Adipocyte (in vitro differentiated cells): ENCODE data around the gene PSMB4.
"Not testable (repeated sequence)": the region's sequence is repeated elsewhere in the genome, so short reads cannot be mapped to it uniquely, and the experiment has no call there.

ENCODE experiments used
- DNase-seq: peaks from one replicate; pipeline ENCODE4 v3.0.0-alpha.2; 2015; ENCODE audit warnings: low read depth
- H3K27me3 ChIP-seq: replicated peaks from 2 replicates; pipeline ENCODE4 v1.7.0; 2013; ENCODE audit warnings: mild to moderate bottlenecking, low read length, moderate library complexity; ENCODE audit not compliant: control insufficient read depth, insufficient read depth
- H3K36me3 ChIP-seq: 2 replicates; pipeline ENCODE4 v1.7.0; 2013; ENCODE audit warnings: low read length, mild to moderate bottlenecking, moderate library complexity; ENCODE audit not compliant: control insufficient read depth, insufficient read depth, severe bottlenecking
- H3K4me1 ChIP-seq: 2 replicates; pipeline ENCODE4 v1.7.0; 2013; ENCODE audit warnings: mild to moderate bottlenecking, low read length, moderate library complexity; ENCODE audit not compliant: control insufficient read depth, insufficient read depth
- H3K4me3 ChIP-seq: 2 replicates; pipeline ENCODE4 v1.7.0; 2013; ENCODE audit warnings: mild to moderate bottlenecking, low read length, moderate library complexity
- H3K9ac ChIP-seq: 2 replicates; pipeline ENCODE4 v1.7.0; 2013; ENCODE audit warnings: mild to moderate bottlenecking, low read length, moderate library complexity
- H3K9me3 ChIP-seq: 2 replicates; pipeline ENCODE4 v1.7.0; 2013; ENCODE audit warnings: mild to moderate bottlenecking, low read length, moderate library complexity; ENCODE audit not compliant: control insufficient read depth

PSMB4 gene

DNA sequence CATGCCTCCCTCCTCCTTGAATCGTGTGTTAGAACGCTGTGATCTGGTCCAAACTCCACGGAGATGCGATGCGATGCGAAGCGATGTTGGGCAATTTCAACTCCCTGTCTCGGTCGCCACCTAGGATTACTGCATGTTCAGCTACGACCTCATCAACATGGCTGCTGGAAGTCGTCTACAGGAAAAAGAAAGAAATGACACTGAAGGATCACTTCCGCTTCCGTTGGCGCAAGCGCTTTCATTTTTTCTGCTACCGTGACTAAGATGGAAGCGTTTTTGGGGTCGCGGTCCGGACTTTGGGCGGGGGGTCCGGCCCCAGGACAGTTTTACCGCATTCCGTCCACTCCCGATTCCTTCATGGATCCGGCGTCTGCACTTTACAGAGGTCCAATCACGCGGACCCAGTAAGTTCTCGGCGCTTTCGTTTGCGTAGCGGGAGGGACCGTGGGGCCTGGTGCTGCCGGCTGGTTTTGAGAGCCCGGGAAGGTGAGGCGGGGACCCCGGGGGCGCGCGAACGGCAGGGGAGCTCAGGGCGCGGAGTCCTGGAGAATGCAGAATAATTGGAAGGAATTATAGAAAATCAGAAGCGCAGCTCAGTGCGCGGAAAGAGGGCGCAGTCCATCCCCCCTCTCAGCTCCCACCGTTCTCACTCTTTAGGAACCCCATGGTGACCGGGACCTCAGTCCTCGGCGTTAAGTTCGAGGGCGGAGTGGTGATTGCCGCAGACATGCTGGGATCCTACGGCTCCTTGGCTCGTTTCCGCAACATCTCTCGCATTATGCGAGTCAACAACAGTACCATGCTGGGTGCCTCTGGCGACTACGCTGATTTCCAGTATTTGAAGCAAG is at the start of gene PSMB4:
Gene PSMB4, plus strand, starts transcription at position 250 of the 848 bp plus-strand sequence. Its CDS starts 15 bp downstream, at position 265.
- Histone ChIP-seq H3K4me1 (peaks cover 19% of the 10 kb centered on the region), H3K36me3 (peaks cover 41% of the 10 kb centered on the region), H3K9me3 (peaks cover 2% of the 10 kb centered on the region), H3K4me3 (peak within 1 kb of the TSS; percentile 100), H3K27me3 (no peaks in the 10 kb centered on the region), H3K9ac (peak within 1 kb of the TSS; percentile 96)
- peak; percentile 96 for DNase-seq

DNA sequence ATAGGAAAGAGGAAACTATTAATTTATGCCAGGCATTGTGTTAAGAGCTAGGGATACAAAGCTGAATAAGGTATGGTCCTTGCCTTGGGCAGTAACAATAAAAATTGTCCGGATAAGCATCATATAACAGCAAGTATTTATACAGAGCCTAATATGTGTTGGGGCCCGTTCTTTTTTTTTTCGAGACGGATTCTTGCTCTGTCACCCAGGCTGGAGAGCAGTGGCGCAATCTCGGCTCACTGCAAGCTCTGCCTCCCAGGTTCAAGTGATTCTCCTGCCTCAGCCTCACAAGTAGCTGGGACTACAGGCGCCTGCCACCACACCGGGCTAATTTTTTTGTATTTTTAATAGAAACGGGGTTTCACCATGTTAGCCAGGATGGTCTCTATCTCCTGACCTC is 49.0 kb upstream of the PSMB4 start:
- not testable (repeated sequence) for H3K27me3 ChIP-seq, H3K9ac ChIP-seq, H3K9me3 ChIP-seq, H3K36me3 ChIP-seq, H3K4me3 ChIP-seq, DNase-seq
- H3K4me1 ChIP-seq = peaks cover 17% of the 10 kb centered on the region

DNA sequence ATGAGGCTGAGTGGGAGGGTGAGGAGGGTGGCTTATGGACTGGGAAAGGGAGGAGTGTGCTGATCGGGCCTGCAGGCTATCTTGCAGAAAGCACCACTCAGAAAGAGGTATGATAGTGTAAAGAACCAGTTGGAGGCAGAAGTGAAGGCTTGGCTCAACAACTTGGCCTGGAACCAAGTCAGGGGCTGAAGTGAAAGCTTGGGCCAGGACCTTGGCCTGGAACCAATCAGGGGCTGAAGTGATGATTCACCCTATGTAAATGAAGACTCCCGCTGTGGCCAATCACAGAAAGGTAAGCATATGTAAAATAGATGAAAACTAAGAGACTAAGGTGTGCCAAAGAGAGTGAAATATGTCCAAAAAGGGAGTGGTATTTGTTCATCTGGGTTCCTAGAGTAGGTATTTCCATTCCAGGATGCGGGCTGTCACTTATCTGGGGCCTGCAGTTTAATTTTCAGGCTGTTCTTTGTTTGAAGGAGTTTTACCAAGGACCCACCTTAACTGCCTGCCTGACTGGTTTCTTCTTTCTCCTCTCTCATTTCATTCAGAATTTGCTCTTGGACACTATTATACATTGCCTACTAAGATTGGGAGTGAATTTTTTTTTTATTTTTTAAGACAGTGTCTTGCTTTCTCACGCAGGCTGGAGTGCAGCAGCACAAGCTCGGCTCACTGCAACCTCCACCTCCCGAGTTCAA is 47.2 kb upstream of the PSMB4 start:
- Histone ChIP-seq H3K36me3 (no peaks in the 10 kb centered on the region), H3K4me1 (peaks cover 6% of the 10 kb centered on the region), H3K9ac (no peak overlapping the region), H3K4me3 (no peak overlapping the region), H3K9me3 (no peaks in the 10 kb centered on the region), H3K27me3 (no peaks in the 10 kb centered on the region)
- DNase-seq = no peak

DNA sequence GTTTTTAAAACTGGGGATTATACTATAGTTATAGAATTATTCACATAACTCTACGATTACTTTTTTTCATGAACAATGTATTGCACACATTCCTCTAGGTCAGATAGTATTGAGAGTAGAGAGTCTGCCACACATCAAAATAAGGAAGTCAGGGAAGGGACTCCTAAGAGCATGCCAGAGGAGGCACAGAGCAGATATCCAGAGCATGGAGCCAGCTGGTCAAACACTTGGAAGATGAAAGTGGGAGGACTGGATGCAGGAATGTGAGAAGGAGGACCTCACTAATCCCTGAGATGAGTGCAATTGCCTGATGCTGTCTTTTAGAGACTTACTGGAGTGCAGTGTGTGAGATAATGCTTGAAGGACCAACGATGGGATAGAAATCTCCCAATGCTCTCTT is 42.7 kb upstream of the PSMB4 start:
- Histone ChIP-seq H3K4me1 (no peaks in the 10 kb centered on the region), H3K27me3 (no peaks in the 10 kb centered on the region), H3K36me3 (no peaks in the 10 kb centered on the region), H3K9ac (no peak overlapping the region), H3K4me3 (no peak overlapping the region), H3K9me3 (no peaks in the 10 kb centered on the region)
- DNase-seq = no peak

DNA sequence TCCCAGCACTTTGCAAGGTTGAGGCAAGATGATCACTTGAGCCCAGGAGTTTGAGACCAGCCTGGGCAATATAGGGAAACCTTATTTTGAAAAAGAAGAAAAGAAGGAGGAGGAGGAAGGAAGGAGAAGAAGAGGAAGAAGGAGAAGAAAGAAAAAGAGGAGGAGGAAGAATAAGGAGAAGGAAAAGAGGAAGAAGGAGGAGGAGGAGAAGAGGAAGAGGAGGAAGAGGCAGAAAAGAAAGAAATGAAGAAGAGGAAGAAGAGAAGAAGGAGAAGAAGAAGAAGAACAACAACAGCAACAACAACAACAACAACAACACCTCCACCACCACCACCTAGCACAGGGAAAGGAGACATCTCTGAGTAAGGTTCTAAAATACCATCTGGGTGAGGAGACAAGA is 37.5 kb upstream of the PSMB4 start:
- DNase-seq = no peak
- H3K9me3 ChIP-seq = peaks cover 2% of the 10 kb centered on the region
- no peaks in the 10 kb centered on the region for H3K4me1 ChIP-seq
- peaks cover 43% of the 10 kb centered on the region for H3K36me3 ChIP-seq
- no peak overlapping the region for H3K4me3 ChIP-seq
- H3K27me3 ChIP-seq = no peaks in the 10 kb centered on the region
- no peak overlapping the region for H3K9ac ChIP-seq

DNA sequence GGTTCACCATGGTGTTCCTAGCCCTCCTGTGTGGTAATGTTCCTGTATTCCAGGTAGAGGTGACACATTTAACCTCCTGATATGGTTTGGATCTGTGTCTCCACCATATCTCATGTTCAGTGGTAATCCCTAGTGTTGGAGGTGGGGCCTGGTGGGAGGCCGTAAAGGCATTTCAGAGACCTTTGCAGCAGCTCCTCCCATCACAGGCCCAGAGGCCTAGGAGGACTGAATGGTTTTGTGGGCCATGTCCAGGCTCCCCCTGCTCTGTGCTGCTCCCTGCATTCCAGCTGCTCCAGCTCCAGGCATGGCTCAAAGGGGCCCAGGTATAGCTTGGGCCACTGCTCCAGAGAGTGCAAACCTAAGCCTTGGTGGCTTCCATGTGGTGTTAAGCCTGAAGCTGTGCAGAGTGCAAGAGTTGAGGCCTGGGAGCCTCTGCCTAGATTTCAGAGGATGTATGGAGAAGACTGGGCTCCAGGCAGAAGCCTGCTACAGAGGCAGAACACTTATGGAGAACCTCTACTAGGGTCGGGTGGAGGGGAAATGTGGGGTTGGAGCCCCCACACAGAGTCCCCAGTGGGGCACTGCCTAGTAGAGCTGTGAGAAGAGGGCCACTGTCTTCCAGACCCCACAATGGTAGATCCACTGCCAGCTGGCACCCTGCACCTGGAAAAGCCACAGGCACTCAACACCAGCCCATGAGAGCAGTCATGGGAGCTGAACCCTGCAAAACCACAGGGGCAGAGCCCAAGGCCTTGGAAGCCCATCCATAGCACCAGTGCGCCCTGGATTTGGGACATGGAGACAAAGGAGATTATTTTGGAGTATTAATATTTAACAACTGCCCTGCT is 36.8 kb upstream of the PSMB4 start:
- peaks cover 2% of the 10 kb centered on the region for H3K9me3 ChIP-seq
- H3K4me1 ChIP-seq = peaks cover 3% of the 10 kb centered on the region
- no peak overlapping the region for H3K4me3 ChIP-seq
- H3K36me3 ChIP-seq = peaks cover 46% of the 10 kb centered on the region
- DNase-seq = no peak
- no peaks in the 10 kb centered on the region for H3K27me3 ChIP-seq
- H3K9ac ChIP-seq = no peak overlapping the region

DNA sequence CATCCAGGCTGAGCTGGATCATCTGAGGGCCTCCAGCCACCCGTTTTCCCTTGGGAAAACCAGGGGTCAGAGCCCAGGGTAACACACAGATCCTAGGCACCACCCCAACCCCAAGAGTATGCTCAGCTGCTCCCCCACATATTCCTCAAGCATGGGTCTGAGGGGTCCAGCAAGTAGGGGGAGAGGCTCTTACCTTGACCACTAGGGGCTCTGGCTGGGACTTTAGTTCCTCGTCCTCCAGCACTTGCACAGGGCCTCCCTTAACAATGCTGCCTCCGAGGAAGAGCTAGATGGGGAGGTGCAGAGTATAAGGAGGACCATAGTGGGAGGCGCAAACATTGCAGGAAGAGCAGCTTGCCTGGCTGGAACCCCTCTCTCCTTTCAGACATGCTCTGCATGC is 34.4 kb upstream of the PSMB4 start:
- peaks cover 54% of the 10 kb centered on the region for H3K36me3 ChIP-seq
- H3K4me3 ChIP-seq = no peak overlapping the region
- peaks cover 2% of the 10 kb centered on the region for H3K9me3 ChIP-seq

DNA sequence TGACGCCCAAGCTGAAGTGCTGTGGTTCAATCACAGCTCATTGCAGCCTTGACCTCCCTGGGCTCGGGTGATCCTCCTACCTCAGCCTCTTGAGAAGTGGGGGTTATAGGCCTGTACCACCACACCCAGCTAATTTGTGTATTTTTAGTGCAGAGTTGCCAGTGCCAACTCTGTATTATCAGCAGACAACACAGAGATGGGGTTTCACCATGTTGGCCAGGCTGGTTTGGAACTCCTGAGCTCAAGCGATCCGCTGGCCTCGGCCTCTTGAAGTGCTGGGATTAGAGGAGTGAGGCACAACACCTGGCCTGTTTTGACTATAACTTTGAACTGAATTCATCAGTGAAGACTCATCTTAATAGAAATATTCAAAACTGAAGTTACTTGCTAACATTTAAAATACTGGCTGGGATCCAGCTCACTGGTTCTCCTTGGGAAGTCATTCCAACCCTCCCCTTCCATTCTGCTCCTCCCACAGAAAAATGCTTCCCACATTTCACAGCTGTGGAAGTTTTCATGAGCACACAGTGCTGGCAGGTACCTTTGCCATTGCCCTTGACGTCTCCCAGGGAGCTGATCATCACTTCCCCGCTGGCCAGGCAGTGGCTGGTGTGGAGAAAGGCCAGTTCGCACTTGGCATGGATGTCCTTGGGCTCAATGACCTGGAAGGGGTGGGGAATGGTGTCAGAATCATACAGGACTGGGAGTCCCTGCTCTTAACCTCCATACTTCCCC is 31.5 kb upstream of the PSMB4 start:
- Histone ChIP-seq H3K9me3 (peaks cover 2% of the 10 kb centered on the region), H3K9ac (no peak overlapping the region), H3K27me3 (no peaks in the 10 kb centered on the region), H3K4me3 (no peak overlapping the region), H3K4me1 (peaks cover 56% of the 10 kb centered on the region), H3K36me3 (peaks cover 48% of the 10 kb centered on the region)
- no peak for DNase-seq

More for the DNA sequence above, 34.4 kb upstream of the PSMB4 start:
- DNase-seq = no peak
- Histone ChIP-seq H3K9ac (no peak overlapping the region), H3K4me1 (peaks cover 28% of the 10 kb centered on the region), H3K27me3 (no peaks in the 10 kb centered on the region)

DNA sequence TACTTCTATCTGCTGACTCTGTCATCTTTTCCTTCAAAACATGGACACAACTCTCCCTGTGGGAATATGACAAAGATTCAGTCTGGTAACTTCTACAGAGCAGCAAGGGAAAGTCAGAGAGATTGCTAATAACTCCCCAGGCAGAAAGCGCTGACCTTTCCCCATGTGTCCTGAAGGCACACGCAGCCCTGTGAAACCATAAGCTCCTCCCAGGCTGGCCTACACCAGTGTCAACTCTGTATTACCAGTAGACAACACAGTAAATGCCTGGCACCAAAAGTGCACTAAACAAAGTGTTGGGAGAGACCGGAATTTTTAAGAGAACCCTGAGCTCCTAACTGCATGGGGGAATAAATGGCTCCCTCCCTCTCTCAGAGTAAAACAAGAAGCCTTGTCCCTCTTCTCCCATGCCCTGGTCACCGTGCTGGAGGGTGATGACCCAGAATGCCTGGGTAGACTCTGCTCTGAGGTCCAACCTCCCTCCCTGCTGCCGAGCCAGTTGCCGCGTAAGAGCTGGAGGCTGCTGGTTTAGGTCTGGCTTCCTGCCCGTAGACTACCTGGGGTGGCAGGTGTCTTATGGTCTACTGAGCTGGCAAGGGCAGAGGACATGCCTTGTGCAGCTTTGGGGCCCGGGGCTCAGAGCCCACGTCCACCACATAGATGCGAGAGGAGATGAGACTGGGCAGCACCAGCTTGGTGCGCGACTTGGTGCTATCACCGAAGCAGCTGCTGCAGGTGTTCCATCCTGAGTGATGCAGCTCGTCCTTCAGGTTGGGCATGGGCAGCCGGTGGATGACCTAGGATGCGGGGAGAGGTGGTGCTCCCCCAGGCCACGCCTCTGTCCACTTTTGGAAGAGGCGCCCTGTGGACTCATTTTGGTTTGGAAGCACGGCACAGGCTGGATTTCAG is 30.7 kb upstream of the PSMB4 start:
- Histone ChIP-seq H3K4me1 (peaks cover 61% of the 10 kb centered on the region), H3K9ac (no peak overlapping the region), H3K4me3 (no peak overlapping the region), H3K36me3 (peaks cover 43% of the 10 kb centered on the region), H3K27me3 (no peaks in the 10 kb centered on the region), H3K9me3 (no peaks in the 10 kb centered on the region)
- no peak for DNase-seq

DNA sequence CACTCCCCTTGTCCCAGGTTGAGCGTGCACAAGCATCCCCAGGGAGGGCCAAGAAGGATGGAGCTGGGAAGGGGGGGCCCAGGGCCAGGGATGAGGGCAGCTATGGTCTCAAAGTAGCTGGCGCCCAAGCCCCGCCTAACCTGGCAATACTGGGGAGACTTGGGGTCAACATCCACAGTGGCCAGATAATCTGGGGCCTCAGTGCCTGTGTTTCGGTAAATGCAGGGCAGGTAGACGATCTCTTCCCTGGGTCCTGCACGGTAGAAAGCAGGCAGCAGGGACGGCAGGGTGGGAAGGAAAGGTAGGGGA is 30.1 kb upstream of the PSMB4 start:
- H3K4me1 ChIP-seq = peaks cover 61% of the 10 kb centered on the region
- no peak for DNase-seq
- H3K36me3 ChIP-seq = peaks cover 36% of the 10 kb centered on the region
- no peaks in the 10 kb centered on the region for H3K9me3 ChIP-seq
- H3K4me3 ChIP-seq = no peak overlapping the region
- no peaks in the 10 kb centered on the region for H3K27me3 ChIP-seq
- H3K9ac ChIP-seq = no peak overlapping the region
